Stimulated activated CD8-positive, alpha-beta memory T cell treated with anti-CD3 and anti-CD28 coated beads, Interleukin-12 subunit alpha, Interleukin-12 subunit beta, amount 100 ng/mL, for 4 hours (primary cell): ENCODE measurements around the gene TRMT2A.

ENCODE experiments used
- DNase-seq: peaks from one replicate; pipeline ENCODE4 v3.0.0-alpha.2; 2020; ENCODE audit warnings: low read depth

Gene TRMT2A

GRCh38 chr22:20062043-20062765 lies 54.8 kb downstream of the TRMT2A start:
- DNase-seq: no peak
